ES-I3 (cell line): ENCODE data around the gene NDUFB4.
A peak's percentile ranks its signal among the peaks of the same experiment; 100 is the strongest.

ENCODE experiments used
- H3K36me3 ChIP-seq: 2 replicates; pipeline ENCODE4 v1.6.1; 2013; ENCODE audit warnings: mild to moderate bottlenecking, low read length, control low read depth, moderate library complexity; ENCODE audit not compliant: insufficient read depth
- H3K4me1 ChIP-seq: 2 replicates; pipeline ENCODE4 v1.6.1; 2013; ENCODE audit warnings: mild to moderate bottlenecking, control low read depth, low read length; ENCODE audit not compliant: insufficient read depth
- H3K9ac ChIP-seq: 2 replicates; pipeline ENCODE4 v1.6.1; 2013; ENCODE audit warnings: low read depth, mild to moderate bottlenecking, low read length, moderate library complexity
- H3K9me3 ChIP-seq: 2 replicates; pipeline ENCODE4 v1.6.1; 2013; ENCODE audit warnings: mild to moderate bottlenecking, low read length, moderate library complexity; ENCODE audit not compliant: control insufficient read depth, insufficient read depth

Gene NDUFB4

GRCh38 chr3:120596116-120596852, at the start of gene NDUFB4:
Gene NDUFB4, plus strand, starts transcription at chr3:120596336. Its CDS starts 24 bp downstream, at chr3:120596360.
- Histone ChIP-seq H3K9me3 (no peaks in the 10 kb centered on the region), H3K4me1 (peaks cover 6% of the 10 kb centered on the region; the same call in 1 of the 2 replicates), H3K36me3 (peaks cover 15% of the 10 kb centered on the region), H3K9ac (peak within 1 kb of the TSS; percentile 96)

- no peaks in the 10 kb centered on the region for H3K36me3 ChIP-seq
- no peak overlapping the region for H3K9ac ChIP-seq
- H3K4me1 ChIP-seq = no peaks in the 10 kb centered on the region
- no peaks in the 10 kb centered on the region for H3K9me3 ChIP-seq
Observed at GRCh38 chr3:120550546-120550945, 45.6 kb upstream of the NDUFB4 start.

GRCh38 chr3:120552184-120553172, 43.7 kb upstream of the NDUFB4 start:
- H3K36me3 ChIP-seq = no peaks in the 10 kb centered on the region
- H3K4me1 ChIP-seq = no peaks in the 10 kb centered on the region
- H3K9me3 ChIP-seq = no peaks in the 10 kb centered on the region

GRCh38 chr3:120554812-120555606, 41.1 kb upstream of the NDUFB4 start:
- Histone ChIP-seq H3K36me3 (no peaks in the 10 kb centered on the region), H3K9ac (no peak overlapping the region), H3K4me1 (no peaks in the 10 kb centered on the region), H3K9me3 (no peaks in the 10 kb centered on the region)

More at GRCh38 chr3:120552184-120553172, 43.7 kb upstream of the NDUFB4 start:
- H3K9ac ChIP-seq = no peak overlapping the region

GRCh38 chr3:120555657-120556509, 40.3 kb upstream of the NDUFB4 start:
- H3K9ac ChIP-seq = no peak overlapping the region
- no peaks in the 10 kb centered on the region for H3K9me3 ChIP-seq
- H3K4me1 ChIP-seq = peaks cover 2% of the 10 kb centered on the region; the same call in 1 of the 2 replicates
- no peaks in the 10 kb centered on the region for H3K36me3 ChIP-seq

- Histone ChIP-seq H3K36me3 (no peaks in the 10 kb centered on the region), H3K9ac (no peak overlapping the region), H3K9me3 (no peaks in the 10 kb centered on the region), H3K4me1 (peaks cover 4% of the 10 kb centered on the region; the same call in 1 of the 2 replicates)
Observed at GRCh38 chr3:120557115-120557514, 39.0 kb upstream of the NDUFB4 start.

- H3K9me3 ChIP-seq = no peaks in the 10 kb centered on the region
- no peaks in the 10 kb centered on the region for H3K36me3 ChIP-seq
- peaks cover 4% of the 10 kb centered on the region; the same call in 1 of the 2 replicates for H3K4me1 ChIP-seq
- peak overlapping the region; percentile 66 for H3K9ac ChIP-seq
Observed at GRCh38 chr3:120558771-120559241, 37.3 kb upstream of the NDUFB4 start.

GRCh38 chr3:120559242-120560061, 36.7 kb upstream of the NDUFB4 start:
- H3K9me3 ChIP-seq = no peaks in the 10 kb centered on the region
- H3K4me1 ChIP-seq = peaks cover 4% of the 10 kb centered on the region; the same call in 1 of the 2 replicates
- H3K36me3 ChIP-seq = no peaks in the 10 kb centered on the region
- H3K9ac ChIP-seq = peak overlapping the region; percentile 66

- Histone ChIP-seq H3K9ac (peak overlapping the region; percentile 66), H3K4me1 (peaks cover 4% of the 10 kb centered on the region; the same call in 1 of the 2 replicates), H3K36me3 (no peaks in the 10 kb centered on the region), H3K9me3 (no peaks in the 10 kb centered on the region)
Observed at GRCh38 chr3:120560304-120561250, 35.6 kb upstream of the NDUFB4 start.

GRCh38 chr3:120561251-120562045, 34.7 kb upstream of the NDUFB4 start:
- Histone ChIP-seq H3K36me3 (no peaks in the 10 kb centered on the region), H3K9ac (peak overlapping the region; percentile 66; the same call in 1 of the 2 replicates), H3K9me3 (no peaks in the 10 kb centered on the region), H3K4me1 (peaks cover 5% of the 10 kb centered on the region)

GRCh38 chr3:120563356-120564022, 32.6 kb upstream of the NDUFB4 start:
- Histone ChIP-seq H3K9ac (no peak overlapping the region), H3K9me3 (no peaks in the 10 kb centered on the region), H3K36me3 (no peaks in the 10 kb centered on the region)

More at GRCh38 chr3:120563356-120564022, 32.6 kb upstream of the NDUFB4 start:
- peaks cover 20% of the 10 kb centered on the region for H3K4me1 ChIP-seq
